Heart right ventricle (tissue), 16 donors: ENCODE results near the gene GNAO1. TPM values are rescaled to one million over a fixed set of nuclear protein-coding genes. Genes with fewer than 3 reads are reported as not detected.

Experiments used
- ATAC-seq, 8 donors: fragments of 200-7000 bp; cut with Tn5 transposase; one replicate each; pipeline ENCODE4 v1.9.1; 2020; ENCODE audit warnings: mild to moderate bottlenecking in 8 of 8, moderate library complexity in 8 of 8, moderate number of reproducible peaks in 1 of 8
- DNase-seq, 2 donors: peaks; one replicate each; pipeline ENCODE4 v3.0.0-alpha.2; 2020
- H3K27ac ChIP-seq, 10 donors: fragments of 200-600 bp; sonication (generic) in 2 of 10; one replicate each; pipeline versions ENCODE4 v1.5.0 to v1.8.0; 2020 to 2022; ENCODE audit warnings: mild to moderate bottlenecking in 3 of 10
- H3K27me3 ChIP-seq, 7 donors: fragments of 200-600 bp; one replicate each; pipeline ENCODE4 v1.8.0; 2021 to 2022; ENCODE audit warnings: mild to moderate bottlenecking in 2 of 7
- H3K36me3 ChIP-seq, 9 donors: fragments of 200-600 bp; sonication (generic) in 1 of 9; one replicate each; pipeline versions ENCODE4 v1.5.0 to v1.8.0; 2020 to 2022; ENCODE audit warnings: mild to moderate bottlenecking in 2 of 9
- H3K4me1 ChIP-seq, 9 donors: fragments of 200-600 bp; sonication (generic) in 1 of 9; one replicate each; pipeline versions ENCODE4 v1.5.0 to v1.8.0; 2020 to 2022; ENCODE audit warnings: mild to moderate bottlenecking in 4 of 9
- H3K4me3 ChIP-seq, 10 donors: fragments of 200-600 bp; sonication (generic) in 2 of 10; one replicate each; pipeline versions ENCODE4 v1.5.0 to v1.8.0; 2020 to 2022; ENCODE audit warnings: mild to moderate bottlenecking in 7 of 10, moderate library complexity in 2 of 10
- H3K9me3 ChIP-seq, 11 donors: fragments of 200-600 bp in 10 of 11; sonication (generic) in 2 of 11; one replicate each; pipeline versions ENCODE4 v1.5.0 to v1.8.0; 2013 to 2022; ENCODE audit warnings: mild to moderate bottlenecking in 2 of 11, control low read depth in 1 of 11, moderate library complexity in 1 of 11
- WGBS, 2 donors: extraction: QIAGEN DNeasy Blood & Tissue Kit; methylation state at CpG; one replicate each; pipeline ENCODE4 v1.1.7; 2013; ENCODE audit warnings: inconsistent platforms in 1 of 2; 5-methylcytosine and 5-hydroxymethylcytosine counted together
- intact Hi-C, 10 donors: fragments of 100-400 bp; cut with DNase I; formaldehyde crosslinking; loops; one replicate each; pipeline versions ENCODE4 v1.11.1 to v1.14.2; 2022
- polyA plus RNA-seq, 2 donors: library from polyadenylated mRNA; stranded (reverse); fragments of 200-250 nt; gene quantifications; one replicate each; pipeline ENCODE4 v1.2.3, GENCODE V29; 2013
- total RNA-seq, 10 donors: library from RNA; stranded (reverse); fragmentation: NEBNext Ultra II Directional in 3 of 10; extraction: Animal tissue kit (Norgen Biotek cat#: 25700) in 3 of 10; gene quantifications; one replicate each; pipeline versions ENCODE4 v1.2.1 to v1.2.4, GENCODE V29; 2021 to 2023
- TF ChIP-seq, protein P1 (sequence below), 9 donors: fragments of 200-600 bp; sonication (generic) in 2 of 9; IDR thresholded peaks; one replicate each; pipeline versions ENCODE4 v1.5.0 to v1.8.0; 2021 to 2022; ENCODE audit warnings: antibody characterized with exemption in 9 of 9, mild to moderate bottlenecking in 5 of 9, moderate library complexity in 1 of 9
- donor health status: Arrhythmogenic right ventricular cardiomyopathy.
- donor health status: ischemic (EF 13 %, LVEDD 7.1; RV severe dilation, severe dysfunction).
- donor health status: healthy with polysubstance abuse.
- donor health status: DM: no; HTN: yes; CAD: no.
- donor health status: DM: no; HTN: no; CAD: no.
- donor health status: ischemic (EF 25% LVEDD 6.9; RV normal size, moderate dysfunction).
- donor health status: ischemic (EF 25% LVEDD 5.7; RV mildly dilated, moderate dysfunction).
- donor health status: healthy.
- donor health status: DM: yes; HTN: yes; CAD: no.
- donor health status: Ischemic cardiomyopathy.
- donor health status: ischemic (EF 35%, LVEDD 5.7; RV mildly dilated, moderate dysfunction).
- donor health status: nonischemic (EF 11% LVEDD 7.7; RV severe dilation, severe dysfunction).
- donor health status: DM: yes; HTN: yes; CAD: no.
- donor health status: PGD.
- donor health status: ischemic (EF 29% LVEDD 5.4; RV normal size, mild dysfunction).
- donor health status: nonischemic (EF 23%, LVEDD 6.1; RV moderate dilation, normal function).

Gene GNAO1
- total and polyA plus RNA-seq, 12 donors = 1.4 to 36.7 (median 13.5) TPM

DNA sequence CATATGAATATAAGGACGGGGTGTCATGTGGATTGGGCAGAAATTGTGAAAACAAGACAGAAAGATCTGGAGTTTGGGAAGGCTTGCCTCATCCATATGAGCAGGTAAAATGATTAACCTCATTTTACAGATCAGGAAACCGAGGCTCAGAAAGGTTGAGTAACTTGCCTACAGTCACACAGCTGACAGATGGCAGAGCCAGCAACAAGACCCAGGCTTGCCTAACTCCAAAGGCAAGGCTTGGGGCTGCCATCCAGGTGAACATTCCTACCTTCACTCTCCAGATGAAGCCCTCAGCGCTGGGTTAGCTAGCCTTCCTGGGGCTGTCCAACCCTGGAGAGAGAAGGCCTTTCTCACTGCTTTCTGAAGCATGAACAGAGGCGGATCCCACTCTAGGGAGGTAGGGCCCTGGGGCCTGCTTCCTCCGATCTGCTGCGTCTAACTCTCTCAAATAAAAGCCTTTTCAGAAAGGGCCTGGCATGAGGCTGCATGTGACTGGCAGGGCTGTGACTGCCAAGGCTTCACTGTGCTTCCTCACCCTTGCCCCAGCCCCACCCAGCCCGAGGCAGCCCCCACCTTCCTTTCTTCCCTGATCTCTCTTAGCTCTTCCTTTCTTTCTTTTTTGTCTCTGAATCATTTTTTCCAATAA is 107.8 kb downstream of the GNAO1 start:
- Histone ChIP-seq H3K4me1 (peaks cover 8 to 44% (median 31%) of the 10 kb centered on the region in 9 donors), H3K27ac (peak overlapping the region in 8 of 10 donors; percentile 5 to 53 (median 29)), H3K4me3 (no peak overlapping the region), H3K9me3 (no peaks in the 10 kb centered on the region), H3K36me3 (no peaks in the 10 kb centered on the region), H3K27me3 (no peaks in the 10 kb centered on the region)
- WGBS, 2 donors = 66 to 72% methylated on average over 7 of the region's 7 CpGs
- TF ChIP-seq, protein P1, sequence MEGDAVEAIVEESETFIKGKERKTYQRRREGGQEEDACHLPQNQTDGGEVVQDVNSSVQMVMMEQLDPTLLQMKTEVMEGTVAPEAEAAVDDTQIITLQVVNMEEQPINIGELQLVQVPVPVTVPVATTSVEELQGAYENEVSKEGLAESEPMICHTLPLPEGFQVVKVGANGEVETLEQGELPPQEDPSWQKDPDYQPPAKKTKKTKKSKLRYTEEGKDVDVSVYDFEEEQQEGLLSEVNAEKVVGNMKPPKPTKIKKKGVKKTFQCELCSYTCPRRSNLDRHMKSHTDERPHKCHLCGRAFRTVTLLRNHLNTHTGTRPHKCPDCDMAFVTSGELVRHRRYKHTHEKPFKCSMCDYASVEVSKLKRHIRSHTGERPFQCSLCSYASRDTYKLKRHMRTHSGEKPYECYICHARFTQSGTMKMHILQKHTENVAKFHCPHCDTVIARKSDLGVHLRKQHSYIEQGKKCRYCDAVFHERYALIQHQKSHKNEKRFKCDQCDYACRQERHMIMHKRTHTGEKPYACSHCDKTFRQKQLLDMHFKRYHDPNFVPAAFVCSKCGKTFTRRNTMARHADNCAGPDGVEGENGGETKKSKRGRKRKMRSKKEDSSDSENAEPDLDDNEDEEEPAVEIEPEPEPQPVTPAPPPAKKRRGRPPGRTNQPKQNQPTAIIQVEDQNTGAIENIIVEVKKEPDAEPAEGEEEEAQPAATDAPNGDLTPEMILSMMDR (IDR thresholded peaks at IDR 0.05) = no peak
- intact Hi-C loops = loop anchor here in 1 of 10 donors (5.0 kb wide), 1 partner anchor 107 kb away; the partner anchor contains the start of gene GNAO1
- DNase-seq = peak in 1 of 2 donors; percentile 18
- peak in 7 of 8 donors; percentile 39 to 57 (median 49) for ATAC-seq

DNA sequence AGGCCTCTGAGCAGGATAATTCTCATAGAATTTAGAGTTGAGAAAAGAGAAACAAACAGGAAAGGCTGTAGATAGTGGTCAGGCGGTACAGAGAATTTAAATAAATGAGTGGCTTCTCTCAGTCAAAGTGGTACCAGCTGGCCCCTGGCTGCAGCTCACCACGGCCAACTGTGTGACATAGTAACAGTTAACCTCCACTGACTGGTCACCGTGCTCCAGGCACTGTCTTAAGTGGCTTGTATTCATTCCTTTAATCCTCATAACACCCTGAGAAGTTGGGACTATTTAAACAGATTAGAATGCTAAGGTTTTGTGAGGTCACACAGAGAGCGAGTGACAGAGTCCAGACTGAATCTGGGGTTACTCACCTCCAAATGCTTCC is 108.9 kb downstream of the GNAO1 start:
- H3K9me3 ChIP-seq = no peaks in the 10 kb centered on the region
- TF ChIP-seq, protein P1 (IDR thresholded peaks at IDR 0.05) = no peak
- WGBS, 2 donors = 81 to 82% methylated on average over 4 of the region's 4 CpGs
- no peak for DNase-seq
- ATAC-seq = no peak
- H3K4me1 ChIP-seq = peaks cover 8 to 32% (median 24%) of the 10 kb centered on the region in 9 donors
- no peaks in the 10 kb centered on the region for H3K27me3 ChIP-seq
- no peak overlapping the region for H3K27ac ChIP-seq
- H3K4me3 ChIP-seq = no peak overlapping the region
- intact Hi-C loops = loop anchor here in 1 of 10 donors (10.0 kb wide), 1 partner anchor 105 kb away; the partner anchor contains the start of gene GNAO1
- H3K36me3 ChIP-seq = no peaks in the 10 kb centered on the region

GRCh38 chr16:56300891-56301850 is 109.9 kb downstream of the GNAO1 start:
- 78 to 87% methylated on average over 14 of the region's 14 CpGs for WGBS, 2 donors
- no peak for DNase-seq
- TF ChIP-seq, protein P1 (IDR thresholded peaks at IDR 0.05) = no peak

DNA sequence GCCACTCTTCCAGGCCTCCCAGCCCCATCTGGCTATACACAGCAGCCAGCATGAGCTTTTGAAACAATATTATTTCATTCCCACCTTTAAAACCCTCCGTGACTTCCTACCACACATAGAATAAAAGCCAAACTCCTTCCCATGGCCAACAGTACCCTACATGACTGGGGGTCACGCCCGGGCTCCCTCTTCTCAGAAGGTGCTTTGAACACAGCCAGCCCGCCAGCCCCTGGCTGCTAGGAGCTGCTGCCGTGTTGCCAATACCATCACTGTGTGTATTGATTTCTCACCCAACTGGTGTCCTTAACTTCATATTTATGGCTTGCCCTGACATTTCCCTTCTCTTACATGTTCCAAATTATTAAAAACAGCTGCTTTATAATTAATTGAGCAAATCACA is 111.2 kb downstream of the GNAO1 start:
- TF ChIP-seq, protein P1 (IDR thresholded peaks at IDR 0.05) = no peak

More at GRCh38 chr16:56300891-56301850, 109.9 kb downstream of the GNAO1 start:
- intact Hi-C loops = loop anchor here in 1 of 10 donors (10.0 kb wide), 1 partner anchor 106 kb away; the partner anchor contains the start of gene GNAO1
- Histone ChIP-seq H3K4me1 (peaks cover 4 to 27% (median 15%) of the 10 kb centered on the region in 9 donors), H3K9me3 (no peaks in the 10 kb centered on the region), H3K27ac (no peak overlapping the region), H3K27me3 (no peaks in the 10 kb centered on the region), H3K4me3 (no peak overlapping the region), H3K36me3 (no peaks in the 10 kb centered on the region)
- no peak for ATAC-seq

More for the DNA sequence above, 111.2 kb downstream of the GNAO1 start:
- Histone ChIP-seq H3K36me3 (no peaks in the 10 kb centered on the region), H3K27ac (no peak overlapping the region), H3K4me3 (no peak overlapping the region), H3K27me3 (no peaks in the 10 kb centered on the region), H3K4me1 (peaks cover 4 to 22% (median 10%) of the 10 kb centered on the region in 9 donors), H3K9me3 (no peaks in the 10 kb centered on the region)
- no peak for DNase-seq
- intact Hi-C loops = loop anchor here in 1 of 10 donors (10.0 kb wide), 1 partner anchor 108 kb away; the partner anchor contains the start of gene GNAO1
- WGBS, 2 donors = 96 to 97% methylated on average over 5 of the region's 5 CpGs
- ATAC-seq = no peak
